ENCODE data around the gene CRYBA4. TPM values are rescaled to one million over a fixed set of nuclear protein-coding genes. Genes with fewer than 3 reads are reported as not detected.
A peak's percentile ranks its signal among the peaks of the same experiment; 100 is the strongest.

The CRYBA4 gene
- total RNA-seq, 1 donor from 2014 or later: not detected

DNA sequence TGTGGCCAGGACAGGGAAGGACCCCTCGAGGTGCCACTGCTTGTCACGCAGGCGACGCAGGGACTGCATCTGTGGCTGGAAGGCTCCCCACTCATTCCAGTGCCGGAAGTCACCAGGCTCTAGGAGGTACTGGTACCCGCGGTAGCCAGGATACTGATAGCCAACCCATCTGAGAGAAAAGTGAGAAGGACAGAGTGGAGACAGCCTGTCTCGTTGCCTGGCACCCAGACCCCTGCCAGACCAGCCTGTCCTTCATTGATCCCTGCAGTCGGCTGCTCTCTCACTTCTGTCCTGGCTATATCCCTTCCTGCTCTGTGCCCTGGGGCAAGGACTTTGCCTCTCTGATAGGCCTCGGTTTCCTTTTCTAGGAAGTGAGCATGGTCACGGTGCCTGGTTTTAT lies 22.3 kb upstream of the CRYBA4 start:
- Mint-ChIP-seq H3K9me3 (no peaks in the 10 kb centered on the region), H3K27ac (ENCODE audit: unreplicated experiment) (no peak overlapping the region), H3K27me3 (ENCODE audit: low read depth) (peaks cover 40% of the 10 kb centered on the region), H3K36me3 (ENCODE audit: low read depth) (no peaks in the 10 kb centered on the region), H3K4me1 (no peaks in the 10 kb centered on the region), H3K4me3 (no peak overlapping the region)
- TF ChIP-seq, protein P1, sequence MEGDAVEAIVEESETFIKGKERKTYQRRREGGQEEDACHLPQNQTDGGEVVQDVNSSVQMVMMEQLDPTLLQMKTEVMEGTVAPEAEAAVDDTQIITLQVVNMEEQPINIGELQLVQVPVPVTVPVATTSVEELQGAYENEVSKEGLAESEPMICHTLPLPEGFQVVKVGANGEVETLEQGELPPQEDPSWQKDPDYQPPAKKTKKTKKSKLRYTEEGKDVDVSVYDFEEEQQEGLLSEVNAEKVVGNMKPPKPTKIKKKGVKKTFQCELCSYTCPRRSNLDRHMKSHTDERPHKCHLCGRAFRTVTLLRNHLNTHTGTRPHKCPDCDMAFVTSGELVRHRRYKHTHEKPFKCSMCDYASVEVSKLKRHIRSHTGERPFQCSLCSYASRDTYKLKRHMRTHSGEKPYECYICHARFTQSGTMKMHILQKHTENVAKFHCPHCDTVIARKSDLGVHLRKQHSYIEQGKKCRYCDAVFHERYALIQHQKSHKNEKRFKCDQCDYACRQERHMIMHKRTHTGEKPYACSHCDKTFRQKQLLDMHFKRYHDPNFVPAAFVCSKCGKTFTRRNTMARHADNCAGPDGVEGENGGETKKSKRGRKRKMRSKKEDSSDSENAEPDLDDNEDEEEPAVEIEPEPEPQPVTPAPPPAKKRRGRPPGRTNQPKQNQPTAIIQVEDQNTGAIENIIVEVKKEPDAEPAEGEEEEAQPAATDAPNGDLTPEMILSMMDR (conservative IDR thresholded peaks at IDR 0.05): no peak
- no peak for DNase-seq (ENCODE audit: low read depth, low spot score)

DNA sequence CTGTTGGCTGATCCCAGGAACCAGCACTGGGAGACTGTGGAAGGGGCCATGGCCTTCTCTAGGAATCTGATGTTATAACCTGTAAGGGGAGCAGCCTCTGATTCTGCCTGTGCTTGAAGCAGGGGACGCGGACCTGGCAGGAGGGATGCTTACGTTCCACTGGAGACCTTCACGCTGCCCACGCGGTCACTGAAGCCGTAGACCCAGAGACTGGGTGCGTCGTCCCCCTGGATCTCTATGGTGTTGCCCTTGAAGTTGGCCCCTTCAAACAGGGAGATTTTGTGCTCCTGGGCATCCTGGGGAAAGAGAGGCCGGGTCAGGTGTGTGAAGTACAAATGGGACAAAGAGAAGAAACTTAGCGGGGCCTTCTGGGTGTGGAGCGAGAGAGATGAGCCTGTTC lies 20.0 kb upstream of the CRYBA4 start:
- H3K9me3 Mint-ChIP-seq: no peaks in the 10 kb centered on the region
- no peak overlapping the region for H3K27ac Mint-ChIP-seq (ENCODE audit: unreplicated experiment)
- no peaks in the 10 kb centered on the region for H3K4me1 Mint-ChIP-seq
- no peak for DNase-seq (ENCODE audit: low read depth, low spot score)
- no peaks in the 10 kb centered on the region for H3K36me3 Mint-ChIP-seq (ENCODE audit: low read depth)
- H3K4me3 Mint-ChIP-seq: no peak overlapping the region
- peaks cover 36% of the 10 kb centered on the region for H3K27me3 Mint-ChIP-seq (ENCODE audit: low read depth)
- TF ChIP-seq, protein P1 (conservative IDR thresholded peaks at IDR 0.05): no peak

DNA sequence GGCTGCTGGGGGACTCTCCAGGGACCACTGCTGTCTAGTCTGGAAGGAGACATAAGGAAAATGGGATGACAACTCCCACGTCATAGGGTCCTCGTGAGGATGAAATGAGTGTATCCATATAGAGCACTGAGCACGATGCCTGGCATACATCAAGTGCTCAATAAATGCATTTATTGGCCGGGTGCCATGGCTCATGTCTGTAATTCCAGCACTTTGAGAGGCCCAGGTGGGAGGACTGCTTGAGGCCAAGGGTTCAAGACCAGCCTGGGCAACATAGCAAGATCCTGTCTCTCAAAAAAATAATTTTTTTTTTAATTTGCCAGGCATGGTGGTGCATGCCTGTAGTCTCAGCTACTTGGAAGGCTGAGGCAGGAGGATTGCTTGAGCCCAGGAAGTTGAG lies 19.6 kb upstream of the CRYBA4 start:
- no peak for DNase-seq (ENCODE audit: low read depth, low spot score)
- Mint-ChIP-seq H3K9me3 (no peaks in the 10 kb centered on the region), H3K4me1 (no peaks in the 10 kb centered on the region), H3K36me3 (ENCODE audit: low read depth) (no peaks in the 10 kb centered on the region), H3K27ac (ENCODE audit: unreplicated experiment) (no peak overlapping the region), H3K27me3 (ENCODE audit: low read depth) (peaks cover 32% of the 10 kb centered on the region), H3K4me3 (no peak overlapping the region)
- TF ChIP-seq, protein P1 (conservative IDR thresholded peaks at IDR 0.05): no peak

DNA sequence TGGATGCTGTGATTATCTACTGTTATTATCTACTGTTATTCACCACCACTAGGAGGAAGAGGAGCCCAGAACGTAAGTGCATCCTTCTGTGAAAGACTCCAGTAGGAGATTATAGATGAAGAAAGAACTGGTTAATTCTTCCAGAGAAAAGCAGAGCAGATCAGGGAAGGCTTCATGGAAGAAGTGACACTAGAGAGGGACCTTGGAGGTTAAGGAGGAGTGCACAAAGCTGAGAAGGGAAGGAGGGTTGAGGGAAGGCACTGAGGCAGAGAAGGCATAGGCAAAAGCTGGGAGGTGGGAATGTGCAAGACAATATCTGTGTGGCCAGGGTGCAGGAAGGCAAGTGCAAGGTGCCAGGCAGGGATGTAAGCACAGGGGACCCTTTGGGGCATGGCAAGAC lies 17.4 kb upstream of the CRYBA4 start:
- Mint-ChIP-seq H3K4me1 (peaks cover 4% of the 10 kb centered on the region), H3K9me3 (no peaks in the 10 kb centered on the region)

DNA sequence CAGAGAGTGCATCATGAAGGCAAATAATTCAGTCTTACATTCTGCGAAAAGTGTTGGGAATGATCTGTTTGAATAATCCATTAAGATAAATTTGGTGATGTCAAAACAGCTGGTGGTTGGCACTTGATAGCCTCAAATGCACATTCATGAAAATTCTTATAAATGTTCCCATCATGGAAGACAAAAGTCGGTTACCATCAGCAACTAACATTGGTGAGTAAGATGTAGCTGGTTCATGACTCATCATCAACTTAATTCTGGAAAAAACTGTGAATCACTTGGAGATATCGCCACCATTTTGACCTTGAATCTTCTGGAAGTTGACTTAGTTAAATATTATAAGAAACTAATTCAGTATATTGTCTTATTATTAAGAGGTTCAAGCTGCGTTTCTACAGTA lies 15.2 kb upstream of the CRYBA4 start:
- Mint-ChIP-seq H3K36me3 (ENCODE audit: low read depth) (no peaks in the 10 kb centered on the region), H3K27me3 (ENCODE audit: low read depth) (peaks cover 30% of the 10 kb centered on the region), H3K4me1 (peaks cover 4% of the 10 kb centered on the region), H3K9me3 (no peaks in the 10 kb centered on the region), H3K27ac (ENCODE audit: unreplicated experiment) (no peak overlapping the region), H3K4me3 (no peak overlapping the region)
- DNase-seq (ENCODE audit: low read depth, low spot score): no peak
- TF ChIP-seq, protein P1 (conservative IDR thresholded peaks at IDR 0.05): no peak

More for the DNA sequence above, 17.4 kb upstream of the CRYBA4 start:
- TF ChIP-seq, protein P1 (conservative IDR thresholded peaks at IDR 0.05): no peak
- no peaks in the 10 kb centered on the region for H3K36me3 Mint-ChIP-seq (ENCODE audit: low read depth)
- peaks cover 32% of the 10 kb centered on the region for H3K27me3 Mint-ChIP-seq (ENCODE audit: low read depth)
- peak overlapping the region; percentile 78 for H3K27ac Mint-ChIP-seq (ENCODE audit: unreplicated experiment)
- H3K4me3 Mint-ChIP-seq: no peak overlapping the region
- DNase-seq (ENCODE audit: low read depth, low spot score): no peak

DNA sequence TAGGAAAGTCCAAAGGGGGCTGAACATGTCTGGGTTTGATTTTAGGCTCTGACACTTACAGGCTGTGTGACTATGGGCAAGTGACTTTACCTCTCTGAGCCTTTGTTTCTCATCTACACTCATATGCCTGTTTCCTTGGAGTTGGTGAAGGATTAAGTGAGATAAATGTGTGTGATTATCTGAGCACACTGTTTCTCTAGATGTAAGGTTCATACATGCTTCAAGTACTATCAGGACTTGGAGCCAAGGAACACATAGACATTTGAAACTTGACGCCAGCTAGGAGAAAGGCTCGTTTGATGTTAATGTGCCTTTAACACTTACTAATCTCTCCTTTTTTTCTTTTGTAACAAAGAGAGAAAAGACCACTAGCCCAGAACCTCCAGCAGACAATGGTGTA lies 13.6 kb upstream of the CRYBA4 start:
- DNase-seq (ENCODE audit: low read depth, low spot score): no peak
- peaks cover 40% of the 10 kb centered on the region for H3K27me3 Mint-ChIP-seq (ENCODE audit: low read depth)
- H3K9me3 Mint-ChIP-seq: no peaks in the 10 kb centered on the region
- H3K4me1 Mint-ChIP-seq: peaks cover 4% of the 10 kb centered on the region
- no peaks in the 10 kb centered on the region for H3K36me3 Mint-ChIP-seq (ENCODE audit: low read depth)
- H3K4me3 Mint-ChIP-seq: no peak overlapping the region
- H3K27ac Mint-ChIP-seq (ENCODE audit: unreplicated experiment): peak overlapping the region; percentile 57
- TF ChIP-seq, protein P1 (conservative IDR thresholded peaks at IDR 0.05): no peak
